Spleen (tissue), 11 donors: Measurements from ENCODE around the gene ZBTB26. TPM values are rescaled to one million over a fixed set of nuclear protein-coding genes. Genes with fewer than 3 reads are reported as not detected.

Source experiments
- DNase-seq: peaks from one replicate; pipeline ENCODE4 v3.0.0-alpha.2; 2020
- H3K27ac ChIP-seq, 8 donors: fragments of 200-600 bp; sonication (generic) in 7 of 8; 1 replicate in 4 of 8; 2 replicates in 4 of 8; pipeline versions ENCODE4 v1.5.0 to v1.8.0; 2016 to 2021; ENCODE audit warnings: inconsistent platforms in 4 of 8, mild to moderate bottlenecking in 4 of 8, moderate library complexity in 1 of 8
- H3K27me3 ChIP-seq, 7 donors: fragments of 200-600 bp; sonication (generic) in 6 of 7; replicated peaks in 1 of 7; 1 replicate in 4 of 7; 2 replicates in 3 of 7; pipeline versions ENCODE4 v1.5.0 to v1.8.0; 2016 to 2021; ENCODE audit warnings: inconsistent platforms in 3 of 7, mild to moderate bottlenecking in 1 of 7
- H3K36me3 ChIP-seq, 6 donors: fragments of 200-600 bp; sonication (generic) in 5 of 6; 1 replicate in 4 of 6; 2 replicates in 2 of 6; pipeline versions ENCODE4 v1.5.0 to v1.8.0; 2016 to 2021; ENCODE audit warnings: inconsistent platforms in 2 of 6
- H3K4me1 ChIP-seq, 6 donors: fragments of 200-600 bp; sonication (generic) in 5 of 6; 1 replicate in 3 of 6; 2 replicates in 3 of 6; pipeline versions ENCODE4 v1.5.0 to v1.8.0; 2016 to 2021; ENCODE audit warnings: inconsistent platforms in 3 of 6
- H3K4me3 ChIP-seq, 8 donors: fragments of 200-600 bp; sonication (generic) in 7 of 8; 1 replicate in 4 of 8; 2 replicates in 4 of 8; pipeline versions ENCODE4 v1.5.0 to v1.8.0; 2016 to 2021; ENCODE audit warnings: inconsistent platforms in 4 of 8, mild to moderate bottlenecking in 4 of 8, moderate library complexity in 2 of 8
- H3K9me3 ChIP-seq, 8 donors: fragments of 200-600 bp; sonication (generic) in 7 of 8; 1 replicate in 4 of 8; 2 replicates in 4 of 8; pipeline versions ENCODE4 v1.5.0 to v1.8.0; 2016 to 2021; ENCODE audit warnings: inconsistent platforms in 4 of 8
- POLR2A ChIP-seq, 3 donors: fragments of 450-650 bp; IDR thresholded peaks; one replicate each; pipeline ENCODE4 v1.5.1; 2017; ENCODE audit warnings: antibody characterized with exemption in 3 of 3, mild to moderate bottlenecking in 1 of 3
- POLR2AphosphoS5 ChIP-seq, 3 donors: sonication (generic); formaldehyde crosslinking; IDR thresholded peaks; one replicate each; pipeline ENCODE4 v1.5.1; 2017; ENCODE audit warnings: antibody characterized with exemption in 3 of 3
- whole genome bisulfite sequencing, 5 donors: extraction: QIAGEN DNeasy Blood & Tissue Kit in 3 of 5; methylation state at CpG; one replicate each; pipeline versions ENCODE4 v1.1.5 to v1.1.7; 2013 to 2018; 5-methylcytosine and 5-hydroxymethylcytosine counted together
- intact Hi-C: fragments of 100-400 bp; cut with DNase I; formaldehyde crosslinking; loops from one replicate; pipeline ENCODE4 v1.15.0; 2023; ENCODE audit warnings: low total_unique reads
- polyA plus RNA-seq, 3 donors: library from polyadenylated mRNA; stranded (reverse); fragments of 200-250 nt; gene quantifications; one replicate each; pipeline ENCODE4 v1.2.1, GENCODE V29; 2013
- total RNA-seq, 7 donors: library from RNA; depleted of rRNA in 3 of 7; stranded (reverse); fragments of >200 nt in 3 of 7; fragmentation: NEBNext Ultra II Directional in 4 of 7; extraction: Animal tissue kit (Norgen Biotek cat#: 25700) in 4 of 7; gene quantifications; one replicate each; pipeline versions ENCODE4 v1.1.0 to v1.2.1, GENCODE V29; 2016 to 2021
- TF ChIP-seq, protein P1 (sequence below), 11 experiments: fragments of 200-600 bp in 7 of 11; fragments of 450-650 bp in 4 of 11; sonication (generic) in 4 of 11; IDR thresholded peaks in 8 of 11; conservative IDR thresholded peaks in 3 of 11; 1 replicate in 7 of 11; 2 replicates in 4 of 11; pipeline versions ENCODE4 v1.4.0 to v1.8.0; 2016 to 2021; ENCODE audit warnings: antibody characterized with exemption in 11 of 11, inconsistent platforms in 4 of 11, mild to moderate bottlenecking in 1 of 11
- donor health status: healthy with polysubstance abuse.
- donor health status: DM: no; HTN: no; CAD: no; lungs with moderate emphysema.
- donor health status: DM: no; HTN: no; CAD: no.
- donor health status: Bipolar disorder and iron deficiency.
- donor health status: healthy.
- donor health status: DM: no; HTN: no; CAD: no.
- donor health status: DM: yes; HTN: yes; CAD: no.

ZBTB26 gene
- total and polyA plus RNA-seq, 10 donors: 5.1 to 10.9 (median 8.6) TPM

DNA sequence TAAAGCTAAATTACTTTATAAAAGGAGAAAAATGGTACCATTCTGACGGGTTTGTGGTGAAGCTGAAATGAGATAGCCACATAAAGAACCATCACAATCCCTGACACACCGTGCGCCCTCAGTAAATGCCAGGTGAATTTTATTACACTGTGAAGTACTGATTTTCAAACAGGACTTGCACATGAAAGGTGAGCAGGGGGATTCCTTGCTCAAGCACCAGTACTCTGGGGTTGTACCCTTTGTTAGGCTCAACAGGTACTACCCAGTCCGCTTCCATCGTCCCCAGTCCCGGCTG is 9.1 kb upstream of the ZBTB26 start:
- no peaks in the 10 kb centered on the region for H3K27me3 ChIP-seq
- intact Hi-C loops: no loop called here
- 30 to 63% (median 36%) methylated on average over 3 to 6 of the region's 6 CpGs for WGBS, 5 donors
- peaks cover 0 to 37% (median 13%) of the 10 kb centered on the region in 6 donors for H3K36me3 ChIP-seq
- TF ChIP-seq POLR2AphosphoS5 (IDR thresholded peaks at IDR 0.05) (no peak), POLR2A (IDR thresholded peaks at IDR 0.05) (no peak)
- TF ChIP-seq, protein P1, sequence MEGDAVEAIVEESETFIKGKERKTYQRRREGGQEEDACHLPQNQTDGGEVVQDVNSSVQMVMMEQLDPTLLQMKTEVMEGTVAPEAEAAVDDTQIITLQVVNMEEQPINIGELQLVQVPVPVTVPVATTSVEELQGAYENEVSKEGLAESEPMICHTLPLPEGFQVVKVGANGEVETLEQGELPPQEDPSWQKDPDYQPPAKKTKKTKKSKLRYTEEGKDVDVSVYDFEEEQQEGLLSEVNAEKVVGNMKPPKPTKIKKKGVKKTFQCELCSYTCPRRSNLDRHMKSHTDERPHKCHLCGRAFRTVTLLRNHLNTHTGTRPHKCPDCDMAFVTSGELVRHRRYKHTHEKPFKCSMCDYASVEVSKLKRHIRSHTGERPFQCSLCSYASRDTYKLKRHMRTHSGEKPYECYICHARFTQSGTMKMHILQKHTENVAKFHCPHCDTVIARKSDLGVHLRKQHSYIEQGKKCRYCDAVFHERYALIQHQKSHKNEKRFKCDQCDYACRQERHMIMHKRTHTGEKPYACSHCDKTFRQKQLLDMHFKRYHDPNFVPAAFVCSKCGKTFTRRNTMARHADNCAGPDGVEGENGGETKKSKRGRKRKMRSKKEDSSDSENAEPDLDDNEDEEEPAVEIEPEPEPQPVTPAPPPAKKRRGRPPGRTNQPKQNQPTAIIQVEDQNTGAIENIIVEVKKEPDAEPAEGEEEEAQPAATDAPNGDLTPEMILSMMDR (IDR thresholded peaks at IDR 0.05 in 8 of 11, conservative IDR thresholded peaks at IDR 0.05 in 3 of 11): no peak
- DNase-seq: no peak
- H3K4me1 ChIP-seq: peaks cover 10 to 61% (median 38%) of the 10 kb centered on the region in 6 donors
- H3K9me3 ChIP-seq: no peaks in the 10 kb centered on the region
- H3K27ac ChIP-seq: peak overlapping the region; percentile 51 to 93 (median 88)
- H3K4me3 ChIP-seq: peak overlapping the region in 7 of 8 donors; percentile 60 to 93 (median 82)

DNA sequence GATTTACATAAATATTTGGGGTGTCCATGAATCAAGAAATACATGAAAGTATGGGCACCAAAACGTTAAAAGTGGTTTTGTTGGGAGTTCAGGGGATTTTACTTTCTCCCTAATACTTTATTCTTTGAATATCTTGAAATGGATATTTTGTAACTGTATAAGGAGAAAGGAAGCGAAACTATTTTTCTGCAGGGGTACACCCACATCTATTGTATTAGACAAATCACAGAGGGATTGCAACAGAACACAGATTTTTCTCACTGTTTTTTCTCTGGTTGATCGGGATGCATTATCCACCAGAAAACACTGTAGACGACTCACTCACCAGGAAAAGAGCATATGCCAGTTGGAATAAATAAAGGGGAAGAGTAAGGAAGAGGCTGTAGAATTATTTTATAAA is 8.3 kb upstream of the ZBTB26 start:
- Histone ChIP-seq H3K4me1 (peaks cover 10 to 61% (median 38%) of the 10 kb centered on the region in 6 donors), H3K27me3 (no peaks in the 10 kb centered on the region), H3K4me3 (no peak overlapping the region), H3K9me3 (no peaks in the 10 kb centered on the region), H3K36me3 (peaks cover 0 to 34% (median 13%) of the 10 kb centered on the region in 6 donors), H3K27ac (peak overlapping the region in 3 of 8 donors; percentile 86 to 93 (median 93))
- DNase-seq: no peak
- intact Hi-C loops: no loop called here
- TF ChIP-seq POLR2AphosphoS5 (IDR thresholded peaks at IDR 0.05): no peak
- TF ChIP-seq POLR2A (IDR thresholded peaks at IDR 0.05): no peak
- TF ChIP-seq, protein P1 (IDR thresholded peaks at IDR 0.05 in 8 of 11, conservative IDR thresholded peaks at IDR 0.05 in 3 of 11): no peak
- 81 to 88% (median 84%) methylated on average over 4 of the region's 4 CpGs for WGBS, 5 donors

DNA sequence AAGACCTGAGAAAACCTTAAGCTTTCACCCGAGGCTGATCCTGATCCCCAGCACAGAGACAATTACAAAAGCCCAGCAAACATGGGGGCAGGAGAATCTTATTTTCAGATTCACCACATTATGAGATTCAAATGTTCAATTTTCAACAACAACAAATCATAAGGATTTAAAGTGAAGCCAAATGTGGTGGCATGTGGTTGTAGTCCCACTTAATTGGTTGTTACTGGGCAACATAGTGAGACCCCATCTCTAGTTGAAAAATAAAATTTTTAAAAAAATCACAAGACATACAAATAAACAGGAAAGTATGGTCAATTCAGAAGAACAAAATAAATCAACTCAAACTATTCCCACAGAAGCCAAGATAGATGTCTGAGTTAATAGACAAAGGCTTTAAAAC is 5.6 kb upstream of the ZBTB26 start:
- Histone ChIP-seq H3K27me3 (no peaks in the 10 kb centered on the region), H3K9me3 (no peaks in the 10 kb centered on the region), H3K27ac (no peak overlapping the region), H3K4me1 (peaks cover 17 to 60% (median 36%) of the 10 kb centered on the region in 6 donors), H3K36me3 (peaks cover 0 to 29% (median 13%) of the 10 kb centered on the region in 6 donors), H3K4me3 (no peak overlapping the region)
- TF ChIP-seq, protein P1 (IDR thresholded peaks at IDR 0.05 in 8 of 11, conservative IDR thresholded peaks at IDR 0.05 in 3 of 11): no peak
- TF ChIP-seq POLR2AphosphoS5 (IDR thresholded peaks at IDR 0.05) (no peak), POLR2A (IDR thresholded peaks at IDR 0.05) (no peak)
- no peak for DNase-seq
- intact Hi-C loops: no loop called here
- WGBS, 5 donors: 79 to 85% (median 83%) methylated on average over 1 of the region's 1 CpG

DNA sequence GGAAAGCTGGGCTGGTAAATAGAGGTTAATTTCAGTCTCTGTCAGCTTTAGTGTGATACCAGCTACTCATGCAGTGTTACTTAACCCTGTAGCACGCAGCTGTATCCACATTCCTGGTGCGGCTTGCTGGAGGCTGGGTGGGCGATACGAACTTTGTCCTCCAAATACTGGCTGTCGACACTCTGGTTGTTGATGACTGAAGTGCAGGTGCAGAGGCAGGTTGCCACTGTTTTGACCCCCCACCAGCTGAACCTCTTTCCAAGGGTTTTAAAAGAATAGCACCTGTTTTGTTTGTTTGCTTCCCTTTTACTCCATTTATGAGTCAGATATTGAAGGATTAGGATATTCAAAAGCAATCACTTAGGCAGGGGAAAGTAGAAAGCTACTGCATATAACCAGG is 5.2 kb upstream of the ZBTB26 start:
- H3K27ac ChIP-seq: no peak overlapping the region
- H3K9me3 ChIP-seq: no peaks in the 10 kb centered on the region
- H3K4me3 ChIP-seq: no peak overlapping the region
- DNase-seq: no peak
- H3K27me3 ChIP-seq: no peaks in the 10 kb centered on the region
- intact Hi-C loops: no loop called here
- TF ChIP-seq POLR2AphosphoS5 (IDR thresholded peaks at IDR 0.05): no peak
- TF ChIP-seq POLR2A (IDR thresholded peaks at IDR 0.05): no peak
- TF ChIP-seq, protein P1 (IDR thresholded peaks at IDR 0.05 in 8 of 11, conservative IDR thresholded peaks at IDR 0.05 in 3 of 11): no peak
- peaks cover 0 to 29% (median 13%) of the 10 kb centered on the region in 6 donors for H3K36me3 ChIP-seq
- peaks cover 15 to 58% (median 32%) of the 10 kb centered on the region in 6 donors for H3K4me1 ChIP-seq
- WGBS, 5 donors: 95 to 100% (median 98%) methylated on average over 5 of the region's 5 CpGs
